Measurements from ENCODE around the gene TMC7. TPM values are rescaled to one million over a fixed set of nuclear protein-coding genes. Genes with fewer than 3 reads are reported as not detected.

Gene TMC7
- total RNA-seq, 1 donor from 2014 or later = 3.1 TPM

- H3K36me3 ChIP-seq (ENCODE audit: control insufficient read depth in 3 of 3, insufficient read depth in 3 of 3, low read length in 3 of 3) = no peaks in the 10 kb centered on the region
- H3K4me3 ChIP-seq (ENCODE audit: low read length in 3 of 3) = no peak overlapping the region
- no peak overlapping the region for H3K9ac ChIP-seq (ENCODE audit: low read depth in 1 of 3, low read length in 3 of 3)
- H3K27ac ChIP-seq (ENCODE audit: low read depth, low read length) = no peak overlapping the region
- no peaks in the 10 kb centered on the region for H3K9me3 ChIP-seq (ENCODE audit: control insufficient read depth in 3 of 3, low read length in 3 of 3)
- no peaks in the 10 kb centered on the region for H3K4me1 ChIP-seq (ENCODE audit: control insufficient read depth in 3 of 3, insufficient read depth in 3 of 3, low read length in 3 of 3)
- H3K27me3 ChIP-seq (ENCODE audit: control insufficient read depth in 3 of 3, insufficient read depth in 3 of 3, low read length in 3 of 3) = no peaks in the 10 kb centered on the region
Measured at GRCh38 chr16:19094542-19095365, 111.0 kb downstream of the TMC7 start.

- no peaks in the 10 kb centered on the region for H3K9me3 ChIP-seq (ENCODE audit: control insufficient read depth in 3 of 3, low read length in 3 of 3)
- H3K4me3 ChIP-seq (ENCODE audit: low read length in 3 of 3) = no peak overlapping the region
- no peak overlapping the region for H3K27ac ChIP-seq (ENCODE audit: low read depth, low read length)
- no peaks in the 10 kb centered on the region for H3K27me3 ChIP-seq (ENCODE audit: control insufficient read depth in 3 of 3, insufficient read depth in 3 of 3, low read length in 3 of 3)
- H3K9ac ChIP-seq (ENCODE audit: low read depth in 1 of 3, low read length in 3 of 3) = no peak overlapping the region
- H3K4me1 ChIP-seq (ENCODE audit: control insufficient read depth in 3 of 3, insufficient read depth in 3 of 3, low read length in 3 of 3) = no peaks in the 10 kb centered on the region
- no peaks in the 10 kb centered on the region for H3K36me3 ChIP-seq (ENCODE audit: control insufficient read depth in 3 of 3, insufficient read depth in 3 of 3, low read length in 3 of 3)
Measured at GRCh38 chr16:19095654-19096053, 111.9 kb downstream of the TMC7 start.

GRCh38 chr16:19098173-19098572 lies 114.4 kb downstream of the TMC7 start:
- H3K4me3 ChIP-seq (ENCODE audit: low read length in 3 of 3) = no peak overlapping the region

GRCh38 chr16:19102187-19102872 lies 118.6 kb downstream of the TMC7 start:
- Histone ChIP-seq H3K4me3 (ENCODE audit: low read length in 3 of 3) (no peak overlapping the region), H3K9ac (ENCODE audit: low read depth in 1 of 3, low read length in 3 of 3) (no peak overlapping the region), H3K27me3 (ENCODE audit: control insufficient read depth in 3 of 3, insufficient read depth in 3 of 3, low read length in 3 of 3) (no peaks in the 10 kb centered on the region), H3K9me3 (ENCODE audit: control insufficient read depth in 3 of 3, low read length in 3 of 3) (no peaks in the 10 kb centered on the region), H3K36me3 (ENCODE audit: control insufficient read depth in 3 of 3, insufficient read depth in 3 of 3, low read length in 3 of 3) (no peaks in the 10 kb centered on the region), H3K4me1 (ENCODE audit: control insufficient read depth in 3 of 3, insufficient read depth in 3 of 3, low read length in 3 of 3) (peaks cover 0 to 7% (median 3%) of the 10 kb centered on the region in 3 donors), H3K27ac (ENCODE audit: low read depth, low read length) (no peak overlapping the region)

More at GRCh38 chr16:19098173-19098572, 114.4 kb downstream of the TMC7 start:
- no peaks in the 10 kb centered on the region for H3K27me3 ChIP-seq (ENCODE audit: control insufficient read depth in 3 of 3, insufficient read depth in 3 of 3, low read length in 3 of 3)
- H3K36me3 ChIP-seq (ENCODE audit: control insufficient read depth in 3 of 3, insufficient read depth in 3 of 3, low read length in 3 of 3) = no peaks in the 10 kb centered on the region
- no peaks in the 10 kb centered on the region for H3K4me1 ChIP-seq (ENCODE audit: control insufficient read depth in 3 of 3, insufficient read depth in 3 of 3, low read length in 3 of 3)
- H3K9ac ChIP-seq (ENCODE audit: low read depth in 1 of 3, low read length in 3 of 3) = no peak overlapping the region
- no peak overlapping the region for H3K27ac ChIP-seq (ENCODE audit: low read depth, low read length)
- no peaks in the 10 kb centered on the region for H3K9me3 ChIP-seq (ENCODE audit: control insufficient read depth in 3 of 3, low read length in 3 of 3)

GRCh38 chr16:19104607-19105006 lies 120.9 kb downstream of the TMC7 start:
- Histone ChIP-seq H3K4me3 (ENCODE audit: low read length in 3 of 3) (no peak overlapping the region), H3K36me3 (ENCODE audit: control insufficient read depth in 3 of 3, insufficient read depth in 3 of 3, low read length in 3 of 3) (no peaks in the 10 kb centered on the region), H3K27me3 (ENCODE audit: control insufficient read depth in 3 of 3, insufficient read depth in 3 of 3, low read length in 3 of 3) (no peaks in the 10 kb centered on the region), H3K27ac (ENCODE audit: low read depth, low read length) (no peak overlapping the region), H3K4me1 (ENCODE audit: control insufficient read depth in 3 of 3, insufficient read depth in 3 of 3, low read length in 3 of 3) (peaks cover 0 to 7% (median 3%) of the 10 kb centered on the region in 3 donors), H3K9ac (ENCODE audit: low read depth in 1 of 3, low read length in 3 of 3) (no peak overlapping the region), H3K9me3 (ENCODE audit: control insufficient read depth in 3 of 3, low read length in 3 of 3) (no peaks in the 10 kb centered on the region)

- peaks cover 0 to 7% (median 3%) of the 10 kb centered on the region in 3 donors for H3K4me1 ChIP-seq (ENCODE audit: control insufficient read depth in 3 of 3, insufficient read depth in 3 of 3, low read length in 3 of 3)
- no peaks in the 10 kb centered on the region for H3K36me3 ChIP-seq (ENCODE audit: control insufficient read depth in 3 of 3, insufficient read depth in 3 of 3, low read length in 3 of 3)
- no peak overlapping the region for H3K4me3 ChIP-seq (ENCODE audit: low read length in 3 of 3)
- no peak overlapping the region for H3K9ac ChIP-seq (ENCODE audit: low read depth in 1 of 3, low read length in 3 of 3)
- no peak overlapping the region for H3K27ac ChIP-seq (ENCODE audit: low read depth, low read length)
- H3K9me3 ChIP-seq (ENCODE audit: control insufficient read depth in 3 of 3, low read length in 3 of 3) = no peaks in the 10 kb centered on the region
- H3K27me3 ChIP-seq (ENCODE audit: control insufficient read depth in 3 of 3, insufficient read depth in 3 of 3, low read length in 3 of 3) = no peaks in the 10 kb centered on the region
Measured at GRCh38 chr16:19105131-19105530, 121.4 kb downstream of the TMC7 start.

GRCh38 chr16:19105891-19106624 lies 122.3 kb downstream of the TMC7 start:
- H3K36me3 ChIP-seq (ENCODE audit: control insufficient read depth in 3 of 3, insufficient read depth in 3 of 3, low read length in 3 of 3) = no peaks in the 10 kb centered on the region
- H3K4me3 ChIP-seq (ENCODE audit: low read length in 3 of 3) = no peak overlapping the region
- peak overlapping the region in 1 of 3 donors; percentile 3 for H3K9ac ChIP-seq (ENCODE audit: low read depth in 1 of 3, low read length in 3 of 3)
- no peaks in the 10 kb centered on the region for H3K27me3 ChIP-seq (ENCODE audit: control insufficient read depth in 3 of 3, insufficient read depth in 3 of 3, low read length in 3 of 3)
- no peak overlapping the region for H3K27ac ChIP-seq (ENCODE audit: low read depth, low read length)
- H3K9me3 ChIP-seq (ENCODE audit: control insufficient read depth in 3 of 3, low read length in 3 of 3) = no peaks in the 10 kb centered on the region
- H3K4me1 ChIP-seq (ENCODE audit: control insufficient read depth in 3 of 3, insufficient read depth in 3 of 3, low read length in 3 of 3) = peaks cover 0 to 7% (median 3%) of the 10 kb centered on the region in 3 donors

- no peak overlapping the region for H3K4me3 ChIP-seq (ENCODE audit: low read length in 3 of 3)
- no peaks in the 10 kb centered on the region for H3K27me3 ChIP-seq (ENCODE audit: control insufficient read depth in 3 of 3, insufficient read depth in 3 of 3, low read length in 3 of 3)
- H3K9me3 ChIP-seq (ENCODE audit: control insufficient read depth in 3 of 3, low read length in 3 of 3) = no peaks in the 10 kb centered on the region
- H3K4me1 ChIP-seq (ENCODE audit: control insufficient read depth in 3 of 3, insufficient read depth in 3 of 3, low read length in 3 of 3) = peaks cover 0 to 7% (median 3%) of the 10 kb centered on the region in 3 donors
- H3K9ac ChIP-seq (ENCODE audit: low read depth in 1 of 3, low read length in 3 of 3) = no peak overlapping the region
- H3K36me3 ChIP-seq (ENCODE audit: control insufficient read depth in 3 of 3, insufficient read depth in 3 of 3, low read length in 3 of 3) = no peaks in the 10 kb centered on the region
- H3K27ac ChIP-seq (ENCODE audit: low read depth, low read length) = no peak overlapping the region
Measured at GRCh38 chr16:19106625-19107020, 122.9 kb downstream of the TMC7 start.

GRCh38 chr16:19108409-19109287 lies 124.9 kb downstream of the TMC7 start:
- no peaks in the 10 kb centered on the region for H3K27me3 ChIP-seq (ENCODE audit: control insufficient read depth in 3 of 3, insufficient read depth in 3 of 3, low read length in 3 of 3)
- H3K9ac ChIP-seq (ENCODE audit: low read depth in 1 of 3, low read length in 3 of 3) = no peak overlapping the region
- H3K9me3 ChIP-seq (ENCODE audit: control insufficient read depth in 3 of 3, low read length in 3 of 3) = no peaks in the 10 kb centered on the region
- H3K4me3 ChIP-seq (ENCODE audit: low read length in 3 of 3) = no peak overlapping the region
- no peak overlapping the region for H3K27ac ChIP-seq (ENCODE audit: low read depth, low read length)
- H3K36me3 ChIP-seq (ENCODE audit: control insufficient read depth in 3 of 3, insufficient read depth in 3 of 3, low read length in 3 of 3) = no peaks in the 10 kb centered on the region
- H3K4me1 ChIP-seq (ENCODE audit: control insufficient read depth in 3 of 3, insufficient read depth in 3 of 3, low read length in 3 of 3) = peaks cover 0 to 7% (median 7%) of the 10 kb centered on the region in 3 donors
